ENCODE measurements around the gene ECE1.

The ECE1 gene

DNA sequence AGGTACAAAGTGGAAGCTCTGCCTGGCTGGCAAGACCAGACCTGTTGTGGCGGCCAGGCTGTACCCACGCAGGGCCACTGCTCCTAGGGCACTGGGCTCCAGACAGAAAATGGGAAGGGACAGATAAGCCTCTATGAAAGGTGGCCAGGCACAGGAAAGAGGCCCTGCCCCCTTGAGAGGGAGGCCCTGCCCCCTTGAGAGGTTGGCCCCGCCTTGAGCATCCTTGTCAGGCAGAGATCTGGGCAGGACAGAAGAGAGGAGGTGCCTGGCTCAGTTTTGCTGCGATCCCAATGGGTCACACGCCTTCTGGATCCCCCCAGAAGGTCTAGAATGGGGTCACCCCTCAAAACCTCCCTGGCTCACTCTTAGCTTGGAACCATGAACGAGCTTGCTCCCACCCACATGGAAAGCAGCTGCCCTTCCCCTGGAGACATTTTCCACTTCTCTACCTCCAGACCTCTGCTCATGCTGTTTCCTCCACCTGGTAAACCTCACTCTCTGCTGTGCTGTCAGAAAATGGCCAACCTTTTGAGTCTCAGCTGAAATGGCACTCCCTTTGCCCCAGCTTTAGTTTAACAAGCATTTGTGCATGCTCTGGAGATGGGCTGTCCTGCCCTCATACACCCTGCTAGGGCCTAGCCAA lies 17.5 kb upstream of the ECE1 start:
- DNase-seq = no peak

DNA sequence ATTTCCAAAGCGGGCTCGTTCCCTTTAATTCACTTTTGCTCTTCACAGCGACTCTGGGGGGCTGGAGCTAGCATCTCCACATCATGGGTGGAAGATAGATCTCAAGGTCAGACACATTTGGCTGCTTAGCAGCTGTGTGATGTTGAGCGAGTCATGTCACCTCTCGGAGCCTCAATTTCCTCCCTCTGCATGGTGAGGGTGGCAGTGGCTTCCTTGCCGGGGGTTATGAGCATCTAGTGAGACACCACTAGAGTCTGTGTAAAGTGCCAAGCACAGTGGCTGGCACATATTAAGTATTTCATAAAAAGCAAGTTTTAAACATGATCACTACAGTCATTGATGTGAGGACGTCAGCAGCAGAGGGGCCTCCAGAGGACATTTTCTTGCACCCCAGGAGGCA lies 16.9 kb upstream of the ECE1 start:
- no peak for DNase-seq

DNA sequence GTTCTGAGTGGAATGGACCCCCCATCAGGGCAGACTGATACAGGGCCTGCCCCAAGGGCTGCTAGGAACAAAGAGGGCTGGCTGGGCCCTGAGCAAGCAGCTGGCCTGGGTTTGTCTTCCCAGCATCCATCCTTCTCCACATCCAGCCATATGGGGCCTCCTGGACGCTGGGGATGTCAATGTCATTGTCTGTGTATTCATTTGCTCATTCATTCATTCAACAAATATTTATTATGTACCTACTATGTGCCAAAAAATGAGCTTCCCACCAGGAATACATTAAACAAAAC lies 15.6 kb upstream of the ECE1 start:
- DNase-seq = no peak

DNA sequence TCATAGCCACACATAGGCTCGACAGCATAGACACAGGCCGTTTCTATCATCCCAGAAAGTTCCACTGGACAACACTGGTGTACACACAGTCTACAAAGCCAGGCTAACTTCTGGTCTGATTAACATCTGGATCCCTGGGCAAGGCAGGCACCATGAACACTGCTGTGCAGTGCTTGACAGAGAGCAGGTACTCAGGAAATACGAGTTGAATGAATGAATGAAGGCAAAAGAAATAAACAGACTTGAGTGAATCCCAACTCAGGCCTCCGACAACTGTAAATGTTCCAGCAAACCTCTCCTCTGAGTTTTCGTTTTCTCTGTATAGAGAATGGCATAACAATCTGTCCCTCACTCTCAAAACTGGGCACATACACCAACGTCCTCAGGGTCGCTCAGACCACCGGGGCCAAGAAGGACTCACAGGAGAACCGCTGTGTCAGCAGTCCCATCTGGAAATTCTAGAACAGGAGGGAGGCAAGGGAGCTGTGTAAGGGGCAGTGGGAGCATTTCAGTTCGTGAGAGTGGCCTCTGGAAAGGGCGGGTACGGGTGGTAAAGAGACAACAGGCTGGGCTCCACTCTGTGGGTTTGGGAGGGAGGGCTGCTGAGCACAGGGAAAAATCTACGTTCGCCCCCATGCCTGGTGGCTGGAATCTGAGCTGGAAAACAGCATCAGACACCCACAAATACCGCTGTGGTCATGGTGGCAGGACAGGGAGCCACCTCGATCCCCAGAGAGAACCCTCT lies 15.1 kb upstream of the ECE1 start:
- no peak for DNase-seq

DNA sequence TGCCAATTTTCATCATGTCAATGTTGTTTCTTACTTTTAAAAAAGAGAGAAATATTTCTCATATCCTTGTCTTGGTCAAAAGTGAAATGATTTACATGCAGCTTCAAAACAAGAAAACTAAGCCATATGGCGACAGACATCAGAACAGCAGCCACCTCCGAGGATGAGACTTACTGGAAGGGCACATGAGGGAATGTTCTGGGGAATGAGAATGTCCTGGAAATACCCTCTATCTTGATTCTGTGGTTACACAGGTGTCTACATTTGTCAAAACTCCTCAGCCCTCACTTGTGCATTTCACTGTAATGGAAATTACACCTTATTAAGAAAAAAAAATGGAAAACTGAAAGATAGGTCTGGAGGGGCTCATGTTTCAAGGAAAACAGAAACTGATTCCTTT lies 14.2 kb upstream of the ECE1 start:
- DNase-seq = peak; percentile 17

DNA sequence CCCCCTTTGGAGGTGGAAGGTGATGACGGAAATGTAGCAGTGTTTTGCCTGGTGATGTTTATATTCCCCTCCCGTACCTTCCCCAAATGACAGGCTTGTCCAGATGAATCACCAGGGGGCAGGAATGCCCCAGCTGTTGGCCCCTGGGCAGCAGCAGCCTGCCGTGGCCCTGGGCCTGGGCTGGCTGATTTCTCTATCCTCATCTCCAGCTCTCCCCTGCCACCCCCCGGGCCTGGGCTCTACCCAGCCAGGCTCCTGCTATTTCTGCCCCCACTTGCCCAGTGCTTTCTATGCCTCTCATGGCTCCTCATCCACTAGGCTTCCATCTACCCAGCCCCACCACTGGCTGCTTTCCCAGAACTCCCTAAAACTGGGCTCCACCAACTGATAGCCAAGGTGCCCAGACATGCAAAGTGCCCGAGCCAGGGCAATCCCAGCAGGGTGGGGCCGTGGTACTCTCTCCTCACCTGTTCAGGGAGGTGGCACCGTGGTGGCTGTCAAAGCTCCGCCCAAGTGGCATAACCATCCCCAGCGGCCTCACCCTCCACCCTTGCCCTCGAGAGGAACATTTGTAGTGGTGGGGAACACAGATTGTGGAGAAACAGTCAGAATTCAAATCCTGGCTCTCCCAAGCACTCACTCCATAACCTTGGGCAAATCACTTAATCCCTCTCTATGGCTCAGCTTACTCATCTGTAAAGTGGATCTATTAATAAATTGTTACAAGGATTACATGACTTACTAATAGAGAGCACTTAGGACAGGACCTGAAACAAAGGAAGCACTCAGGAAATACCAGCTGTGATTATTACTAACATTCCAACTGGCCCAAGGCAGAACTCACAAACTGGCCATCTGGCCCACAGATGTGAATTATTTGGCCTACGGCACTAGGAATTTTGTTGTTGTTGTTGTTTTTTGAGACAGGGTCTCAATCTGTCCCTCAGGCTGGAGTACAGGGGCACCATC lies 12.8 kb upstream of the ECE1 start:
- no peak for DNase-seq

DNA sequence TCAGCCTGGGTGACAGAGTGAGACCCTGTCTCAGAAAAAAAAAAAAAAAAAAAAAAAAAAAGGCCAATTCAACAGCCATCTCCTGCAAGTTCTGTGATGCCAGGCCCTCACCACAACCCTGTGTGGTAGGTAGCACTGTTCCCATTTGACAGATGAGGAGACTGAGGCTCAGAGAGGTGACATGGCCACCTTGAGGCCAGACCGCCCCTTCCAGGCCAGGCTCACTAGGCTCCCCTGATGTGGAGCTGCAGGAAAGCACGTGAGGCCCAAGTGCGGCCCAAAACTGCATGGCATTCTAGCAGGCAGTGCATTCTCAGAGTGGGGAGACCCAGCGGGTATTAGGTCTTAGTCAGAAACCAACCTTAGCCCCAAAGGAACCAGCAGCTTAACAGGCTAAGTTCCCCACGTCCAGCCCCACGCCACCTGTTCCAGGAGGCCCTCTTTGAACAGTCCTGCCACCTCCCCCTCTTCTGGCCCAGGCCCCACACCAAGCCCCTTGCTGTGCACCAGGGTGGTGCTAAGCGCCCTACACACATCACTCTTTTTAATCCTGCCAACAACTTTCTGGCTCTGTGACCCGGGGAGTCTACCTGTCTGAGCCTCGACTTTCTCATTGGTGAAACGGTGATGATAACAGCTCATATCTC lies 11.7 kb upstream of the ECE1 start:
- DNase-seq = no peak

DNA sequence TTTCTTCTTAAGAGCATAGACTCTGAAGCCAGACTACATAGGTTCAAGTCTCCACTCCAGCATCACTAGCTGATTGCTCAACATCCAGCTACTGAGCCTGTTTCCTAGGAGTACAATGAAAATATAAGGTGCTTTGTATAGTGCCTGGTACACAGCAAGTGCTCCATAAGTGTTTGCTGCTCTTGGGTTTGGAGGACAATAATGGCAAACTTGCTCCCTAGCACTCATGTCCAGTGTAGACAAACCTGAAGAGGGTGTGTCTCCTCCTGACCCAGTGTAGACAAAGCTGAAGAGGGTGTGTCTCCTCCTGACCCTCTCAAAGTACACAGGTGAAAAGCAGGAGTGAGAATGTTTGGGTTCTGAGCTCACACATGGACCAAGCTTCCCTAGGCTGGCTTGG lies 10.5 kb upstream of the ECE1 start:
- no peak for DNase-seq

DNA sequence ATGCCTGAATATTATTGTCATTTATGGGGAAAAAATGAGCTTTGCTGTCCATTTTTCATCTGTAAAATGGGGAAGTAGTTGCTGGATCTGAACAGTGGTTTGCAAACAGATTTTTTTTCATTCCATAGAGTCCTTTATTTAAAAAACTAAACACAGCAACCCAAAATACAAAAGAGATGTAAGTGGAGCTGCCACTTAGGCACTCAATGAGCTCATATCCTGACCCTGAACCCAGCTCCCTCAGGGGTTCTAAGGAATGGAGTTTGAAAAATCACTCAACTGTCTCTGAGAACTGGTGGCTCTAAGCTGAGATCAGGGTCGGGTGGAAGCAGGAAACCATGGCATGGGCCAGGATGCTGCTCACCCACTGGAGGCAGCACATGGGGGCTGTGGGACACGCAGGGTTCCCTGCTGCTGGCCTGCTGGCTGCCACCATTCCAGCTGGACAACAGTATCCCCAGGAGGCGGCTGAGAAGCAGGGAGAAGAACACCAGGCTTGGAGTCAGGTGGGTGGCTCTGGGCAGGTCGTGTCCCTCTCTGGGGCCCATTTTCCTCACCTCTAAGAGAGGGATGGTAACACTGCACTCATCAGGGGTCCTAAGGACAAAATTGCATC lies 9.6 kb upstream of the ECE1 start:
- no peak for DNase-seq

DNA sequence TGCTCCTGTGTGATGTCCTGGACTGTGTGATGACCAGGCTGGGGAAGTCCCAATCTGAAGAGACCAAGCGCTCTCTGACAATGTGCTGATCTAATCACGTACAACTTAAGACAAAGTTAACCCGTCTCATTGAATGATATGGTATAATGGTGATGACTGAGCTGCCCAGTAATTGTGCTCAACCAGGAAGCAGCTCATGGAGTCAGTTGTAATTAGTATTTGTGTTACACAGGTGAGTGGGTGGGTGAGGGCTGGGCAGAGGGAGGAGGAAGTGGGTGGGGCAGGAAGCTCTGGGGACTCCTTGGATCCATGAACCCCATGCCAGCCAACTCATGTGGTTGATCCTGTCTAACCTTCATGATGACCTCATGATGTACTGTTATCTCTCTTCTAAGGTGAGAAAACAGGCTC lies 8.7 kb upstream of the ECE1 start:
- no peak for DNase-seq

DNA sequence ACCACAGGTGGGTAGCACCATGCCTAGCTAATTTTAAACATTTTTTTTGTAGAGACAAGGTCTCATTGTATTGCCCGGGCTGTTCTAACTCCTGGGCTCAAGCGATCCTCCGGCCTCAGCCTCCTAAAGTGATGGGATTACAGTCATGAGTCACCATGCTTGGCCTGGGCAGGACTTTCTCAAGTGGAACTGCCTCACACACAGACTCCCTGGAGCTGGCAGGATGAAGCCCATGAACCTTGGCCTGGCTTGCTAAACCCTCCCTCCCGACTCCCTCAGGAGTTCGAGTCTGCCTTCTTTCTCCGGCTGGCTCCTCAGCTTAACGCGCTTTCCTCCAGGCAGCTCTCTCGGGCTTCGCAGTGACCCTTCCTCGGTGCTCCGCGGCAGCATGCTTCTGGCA lies 7.7 kb upstream of the ECE1 start:
- DNase-seq = no peak

DNA sequence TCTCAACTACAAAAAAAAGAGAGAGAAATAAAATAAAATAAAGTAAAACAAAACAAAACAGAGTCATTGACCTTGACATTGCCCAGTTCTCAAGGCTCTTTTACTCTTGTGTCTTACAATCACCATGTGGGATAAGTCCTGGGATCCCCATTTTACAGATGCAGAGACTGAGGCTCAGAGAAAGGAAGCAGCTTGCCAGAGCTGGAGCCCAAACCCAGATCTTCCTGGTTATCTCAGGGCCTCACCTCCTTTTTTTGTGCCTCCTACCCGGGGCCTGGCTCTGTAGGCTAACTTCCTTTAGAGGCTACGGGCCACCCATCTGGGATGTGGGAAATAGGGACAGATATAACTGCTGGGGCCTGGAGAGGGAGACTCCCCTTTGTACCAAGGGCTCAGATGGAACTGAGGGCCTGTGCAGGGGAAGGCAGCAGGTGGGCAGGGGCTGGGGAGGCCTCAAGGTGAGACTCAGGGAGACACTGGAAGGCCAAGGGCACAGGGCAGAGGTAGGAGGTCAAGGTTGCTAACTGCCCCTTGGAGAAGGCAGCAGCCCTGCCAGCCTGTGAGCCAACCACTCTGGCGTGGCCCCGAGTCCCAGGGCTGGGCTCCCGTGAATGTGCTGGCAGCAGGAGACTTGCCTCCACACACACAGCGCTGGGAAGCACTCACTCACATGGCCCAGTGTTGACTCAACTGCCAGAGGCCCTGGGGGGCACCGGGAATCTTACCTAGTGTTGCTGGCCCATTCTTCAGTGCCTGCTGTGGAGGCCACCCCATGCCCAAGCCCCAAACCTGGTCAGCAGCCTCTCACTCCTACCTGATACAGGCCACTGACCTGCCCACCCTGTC lies 6.5 kb upstream of the ECE1 start:
- DNase-seq = no peak

DNA sequence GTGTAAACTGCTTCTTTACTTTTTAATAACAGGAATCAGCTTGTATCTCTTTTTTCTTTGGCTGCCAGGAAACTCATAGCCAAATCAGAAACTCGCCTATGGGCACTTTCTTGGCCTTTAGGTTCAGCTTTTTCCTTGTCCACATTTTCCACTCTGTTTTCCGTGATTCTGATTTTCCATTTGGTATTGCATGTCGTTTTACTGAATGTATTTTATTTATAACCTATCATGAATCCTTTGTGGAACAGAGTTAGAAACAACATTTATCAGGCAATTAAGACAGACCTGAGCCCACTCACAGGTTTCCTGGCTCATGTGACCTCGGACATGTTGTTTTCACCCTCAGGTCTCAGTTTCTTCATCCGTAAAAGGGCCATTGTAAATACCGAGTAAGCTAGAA lies 5.3 kb upstream of the ECE1 start:
- no peak for DNase-seq

DNA sequence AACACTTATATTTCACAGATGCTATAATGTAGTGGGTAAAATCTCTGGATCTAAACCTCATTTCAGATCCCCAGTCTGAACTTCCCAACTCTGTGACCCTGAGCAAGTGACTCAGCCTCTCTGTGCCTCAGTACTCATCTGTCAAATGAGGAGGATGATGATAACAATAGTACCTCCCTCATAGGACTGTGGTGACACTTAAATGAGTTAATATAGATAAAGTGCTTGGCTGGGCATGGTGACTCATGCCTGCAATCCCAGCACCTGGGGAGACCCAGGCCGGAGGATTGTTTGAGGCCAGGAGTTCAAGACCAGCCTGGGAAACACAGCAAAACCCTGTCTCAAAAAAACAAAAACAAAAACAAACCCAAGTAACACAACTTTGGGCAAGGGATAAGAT lies 4.7 kb upstream of the ECE1 start:
- DNase-seq = no peak

DNA sequence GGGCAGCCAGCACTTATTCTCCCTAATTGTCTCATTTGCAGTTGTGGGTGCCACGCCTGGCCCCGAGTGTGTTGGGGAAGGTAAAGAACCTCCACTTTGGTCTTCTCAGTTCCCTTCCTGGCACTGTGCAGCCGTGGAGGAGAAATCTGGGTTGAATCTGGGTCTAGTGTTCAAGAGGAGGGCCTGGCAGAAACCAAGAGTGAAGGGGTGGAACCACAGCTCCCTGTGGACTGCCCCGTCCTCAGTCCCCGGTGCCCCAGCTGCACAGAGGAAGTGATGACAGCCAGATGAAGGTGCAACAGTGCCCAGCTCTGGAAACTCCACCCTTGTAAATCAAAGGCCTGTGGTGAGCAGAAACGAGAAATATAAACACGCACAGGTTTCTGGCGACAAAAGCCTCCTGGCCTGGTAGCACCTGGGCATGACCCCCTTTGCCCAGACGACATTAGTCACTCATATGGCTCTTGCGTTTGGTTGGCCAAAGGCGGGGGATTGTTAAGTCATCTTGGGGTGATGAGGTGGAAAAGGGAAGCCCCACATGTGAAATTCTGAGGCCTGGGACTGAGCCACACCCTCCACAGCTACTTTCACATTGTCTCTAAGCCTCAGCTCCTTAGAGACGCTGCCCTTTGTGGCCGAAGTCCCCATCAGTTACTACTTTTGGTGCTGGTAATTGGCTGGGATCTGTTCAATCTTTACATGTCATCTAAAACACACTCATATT lies 4.2 kb upstream of the ECE1 start:
- no peak for DNase-seq

DNA sequence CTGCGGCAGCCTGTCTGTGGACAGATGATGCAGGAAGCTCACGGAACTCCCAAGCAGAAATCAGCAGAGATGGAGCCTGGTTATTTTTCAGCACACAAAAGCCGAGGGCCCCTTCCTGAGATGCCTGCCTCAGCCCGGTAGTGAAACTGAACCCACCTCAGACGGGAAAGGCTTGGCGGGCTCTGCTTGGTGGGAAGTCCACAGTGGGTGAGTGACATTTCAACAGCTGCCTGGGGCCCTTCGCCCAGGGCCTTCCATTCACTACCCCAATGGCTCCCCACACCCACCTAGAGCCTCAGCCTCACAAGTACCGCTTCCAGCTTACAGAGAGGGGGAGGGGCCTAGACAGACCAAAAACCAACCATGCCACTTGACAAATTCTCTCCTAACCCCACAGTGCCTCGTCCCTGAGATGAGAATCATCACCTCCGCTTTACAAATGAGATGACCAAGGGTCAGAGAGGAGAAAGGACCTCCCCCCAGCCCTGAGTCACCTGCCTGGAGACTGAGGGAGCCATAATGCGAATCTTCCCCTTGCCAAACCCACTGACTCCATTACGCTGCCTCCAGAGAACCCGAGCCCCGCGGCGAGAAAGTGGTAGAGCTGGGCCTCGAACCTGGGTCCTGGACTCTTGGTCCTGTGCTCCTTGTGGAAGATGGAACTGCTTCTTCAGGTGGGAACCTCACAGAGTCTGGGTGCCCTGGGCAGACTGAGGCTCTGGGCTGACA lies 3.4 kb upstream of the ECE1 start:
- DNase-seq = no peak

DNA sequence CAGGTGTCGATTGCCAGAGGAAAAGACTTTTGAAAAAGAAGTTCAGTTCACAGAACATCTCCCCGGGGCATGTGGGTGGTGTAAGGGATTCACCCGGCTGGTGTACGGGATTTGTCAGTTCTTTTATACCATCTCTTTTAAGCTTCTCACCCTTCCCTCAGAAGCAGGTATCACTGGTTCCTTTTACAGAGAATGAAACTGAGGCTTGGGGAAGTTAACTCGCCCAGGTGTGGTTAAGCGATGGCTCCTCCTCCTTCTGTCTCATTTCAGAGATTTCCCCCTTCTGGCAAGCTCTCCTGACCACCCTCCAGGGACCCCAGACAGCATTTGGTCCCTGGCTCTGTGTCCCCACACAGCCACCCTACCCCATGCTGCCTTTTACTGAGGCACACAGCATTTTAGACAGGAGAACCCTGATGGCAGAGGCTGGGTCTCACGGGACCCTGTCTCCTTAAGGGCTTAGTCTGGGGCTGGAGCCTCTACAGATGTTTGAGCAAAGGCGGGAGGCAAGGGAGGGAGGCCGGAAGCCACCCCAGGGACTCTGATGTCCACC lies 2.8 kb upstream of the ECE1 start:
- no peak for DNase-seq

DNA sequence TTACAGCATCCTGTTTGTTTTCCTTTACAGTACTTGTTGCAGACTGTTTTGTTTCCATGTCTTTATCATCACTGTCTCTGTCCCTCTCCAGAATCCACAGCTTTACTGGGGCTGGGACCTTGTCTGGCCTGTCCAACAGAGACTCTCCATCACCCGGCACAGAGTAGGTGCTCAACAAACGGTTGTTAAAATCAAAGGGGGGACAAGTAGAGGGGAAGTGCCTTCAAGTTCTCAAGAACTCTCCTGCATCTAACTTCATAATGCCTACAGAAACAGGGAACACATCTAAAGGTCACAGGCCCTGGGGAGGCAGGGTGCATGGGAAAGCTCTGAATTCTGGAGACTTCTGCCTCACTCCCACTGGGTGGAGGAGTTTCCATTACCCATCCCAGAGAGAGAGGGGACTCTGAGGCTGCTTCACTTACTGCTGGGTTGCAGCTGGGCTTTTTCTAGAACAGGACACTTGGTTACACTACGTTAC lies 2.3 kb upstream of the ECE1 start:
- no peak for DNase-seq

DNA sequence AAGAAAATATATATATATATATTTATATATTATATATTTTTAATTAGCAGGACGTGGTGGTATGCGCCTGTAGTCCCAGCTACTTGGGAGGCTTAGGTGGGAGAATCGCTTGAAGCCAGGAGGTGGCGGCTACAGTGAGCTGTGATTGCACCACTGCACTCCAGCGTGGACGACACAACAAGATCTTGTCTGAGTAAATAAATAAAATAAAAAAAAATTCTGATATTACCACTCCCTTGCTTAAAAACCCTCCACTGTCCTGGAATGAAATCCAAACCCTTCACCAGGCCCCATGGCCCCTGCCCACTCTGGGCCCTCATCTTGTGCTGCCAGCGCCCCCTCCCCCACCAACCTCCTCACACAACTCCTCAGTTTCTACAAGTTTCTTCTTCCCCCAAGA lies 1.7 kb upstream of the ECE1 start:
- no peak for DNase-seq

DNA sequence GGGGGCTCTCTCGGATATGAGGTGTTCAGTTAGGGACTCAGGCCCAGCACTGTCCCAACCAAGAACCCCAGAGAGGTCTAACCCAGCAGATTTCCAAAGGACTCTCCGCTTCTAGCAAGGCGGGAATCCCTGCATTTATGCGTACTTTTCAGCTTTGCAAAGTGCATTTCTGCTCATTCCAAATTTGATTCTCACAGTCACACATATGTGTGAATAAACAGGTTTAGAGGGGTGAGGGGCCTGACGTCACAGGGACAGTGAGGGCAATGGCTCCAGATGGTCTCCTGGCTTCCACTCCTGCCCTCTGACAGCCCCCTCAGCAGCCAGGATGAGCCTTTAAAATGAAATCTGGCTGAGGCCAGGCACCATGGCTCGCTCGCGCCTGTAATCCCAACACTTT lies 921 bp upstream of the ECE1 start:
- no peak for DNase-seq
